HEK293 (cell line): Measurements from ENCODE around the gene LDLRAD4.

ENCODE experiments used
- ZNF544 ChIP-seq: fragments of 450-650 bp; formaldehyde crosslinking; IDR thresholded peaks from 2 replicates; pipeline ENCODE4 v1.5.0; 2017; ENCODE audit warnings: missing biosample characterization, missing genetic modification characterization
- ZNF76 ChIP-seq: fragments of 450-650 bp; formaldehyde crosslinking; IDR thresholded peaks from 2 replicates; pipeline ENCODE4; 2016; ENCODE audit warnings: low read depth, missing biosample characterization, missing genetic modification characterization, borderline replicate concordance

DNA sequence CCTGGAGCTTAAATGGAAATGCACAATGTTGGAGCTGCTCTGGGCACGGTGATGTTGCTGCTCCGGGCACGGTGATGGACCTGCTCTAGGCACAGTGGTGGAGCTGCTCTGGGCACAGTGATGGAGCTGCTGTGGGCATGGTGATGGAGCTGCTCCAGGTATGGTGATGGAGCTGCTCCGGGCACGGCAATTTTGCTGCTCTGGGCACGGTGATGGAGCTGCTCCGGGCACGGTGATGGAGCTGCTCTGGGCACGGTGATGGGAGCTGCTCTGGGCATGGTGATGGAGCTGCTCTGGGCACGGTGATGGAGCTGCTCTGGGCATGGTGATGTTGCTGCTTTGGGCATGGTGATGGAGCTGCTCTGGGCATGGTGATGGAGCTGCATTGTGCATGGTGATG, 79.7 kb downstream of the LDLRAD4 start:
- no peak for TF ChIP-seq ZNF544
- no peak for TF ChIP-seq ZNF76 (tag by site-specific recombination)
